WTC11 (cell line): ENCODE measurements around the gene OR2T12. TPM values are rescaled to one million over a fixed set of nuclear protein-coding genes. Genes with fewer than 3 reads are reported as not detected.
"Not testable (repeated sequence)": the region's sequence is repeated elsewhere in the genome, so short reads cannot be mapped to it uniquely, and the experiment has no call there.

Source experiments
- ATAC-seq: fragments of 200-7000 bp; cut with Tn5 transposase; 2 replicates; pipeline ENCODE4 v1.10.0; 2021; ENCODE audit warnings: mild to moderate bottlenecking, moderate library complexity
- CTCF ChIA-PET: fragments of 300-600 bp; sonication (Branson Sonifier 250); formaldehyde crosslinking; loops from one replicate; lab custom pipeline; 2021; ENCODE audit warnings: antibody characterized with exemption; lab: Charles Lee
- POLR2A ChIA-PET: fragments of 350-600 bp; sonication (Branson Sonifier 250); formaldehyde crosslinking; loops from one replicate; lab custom pipeline; 2021; ENCODE audit warnings: antibody characterized with exemption; lab: Charles Lee
- DNase-seq: peaks from one replicate; pipeline ENCODE4 v3.0.0; 2021; ENCODE audit warnings: low spot score
- H3K27ac Mint-ChIP-seq: 2 replicates; pipeline ENCODE4 v1.8.0; 2021; ENCODE audit warnings: mixed read lengths
- H3K27me3 Mint-ChIP-seq: 2 replicates; pipeline ENCODE4 v1.8.0; 2021; ENCODE audit warnings: low read depth, mild to moderate bottlenecking, moderate library complexity, mixed read lengths
- H3K36me3 Mint-ChIP-seq: 2 replicates; pipeline ENCODE4 v1.8.0; 2021; ENCODE audit warnings: mixed read lengths
- H3K4me1 Mint-ChIP-seq: 2 replicates; pipeline ENCODE4 v1.8.0; 2022; ENCODE audit warnings: mixed read lengths
- H3K4me3 Mint-ChIP-seq: 2 replicates; pipeline ENCODE4 v1.8.0; 2021; ENCODE audit warnings: mild to moderate bottlenecking, moderate library complexity, mixed read lengths
- H3K9me3 Mint-ChIP-seq: 2 replicates; pipeline ENCODE4 v1.8.0; 2021; ENCODE audit warnings: mixed read lengths
- ARID4B ChIP-seq: sonication (generic); formaldehyde crosslinking; IDR thresholded peaks from 2 replicates; pipeline ENCODE4 v1.8.0; 2023; ENCODE audit warnings: missing genetic modification reagents, mild to moderate bottlenecking, borderline replicate concordance
- CBFB ChIP-seq: sonication (generic); formaldehyde crosslinking; IDR thresholded peaks from 2 replicates; pipeline ENCODE4 v1.8.1; 2022; ENCODE audit warnings: mild to moderate bottlenecking, low read depth, missing genetic modification reagents
- CDX4 ChIP-seq: fragments of 250-450 bp; sonication (Bioruptor Pico); IDR thresholded peaks from 2 replicates; pipeline ENCODE4 v1.9.0; 2021; ENCODE audit warnings: moderate library complexity, mild to moderate bottlenecking, inconsistent platforms, borderline replicate concordance
- ESRRA ChIP-seq: sonication (generic); formaldehyde crosslinking; IDR thresholded peaks from 2 replicates; pipeline ENCODE4 v1.8.1; 2022; ENCODE audit warnings: mild to moderate bottlenecking, missing genetic modification reagents, borderline replicate concordance
- NFE2L1 ChIP-seq: sonication (generic); formaldehyde crosslinking; IDR thresholded peaks from 2 replicates; pipeline ENCODE4 v1.8.1; 2023; ENCODE audit warnings: missing genetic modification reagents
- NFYB ChIP-seq: sonication (generic); formaldehyde crosslinking; conservative IDR thresholded peaks from 2 replicates; pipeline ENCODE4 v1.8.0; 2022; ENCODE audit warnings: low read depth, missing genetic modification reagents
- TCF7 ChIP-seq: sonication (generic); formaldehyde crosslinking; IDR thresholded peaks from 2 replicates; pipeline ENCODE4 v1.8.0; 2022; ENCODE audit warnings: mild to moderate bottlenecking, low read depth, missing genetic modification reagents, moderate library complexity
- ZBTB43 ChIP-seq: sonication (generic); formaldehyde crosslinking; IDR thresholded peaks from 2 replicates; pipeline ENCODE4 v1.8.1; 2023; ENCODE audit warnings: mild to moderate bottlenecking, missing genetic modification reagents
- ZNF121 ChIP-seq: sonication (generic); formaldehyde crosslinking; IDR thresholded peaks from 2 replicates; pipeline ENCODE4 v1.8.0; 2023; ENCODE audit warnings: missing genetic modification reagents
- total RNA-seq: library from RNA; stranded (reverse); gene quantifications from 3 replicates; pipeline ENCODE4 v1.2.3, GENCODE V29; 2021
- TF ChIP-seq, protein P1 (sequence below): sonication (generic); formaldehyde crosslinking; IDR thresholded peaks from 2 replicates; pipeline ENCODE4 v1.8.0; 2022; ENCODE audit warnings: mild to moderate bottlenecking, missing genetic modification reagents
- TF ChIP-seq, protein P2 (sequence below): fragments of 200-600 bp; IDR thresholded peaks from 2 replicates; pipeline ENCODE4 v1.8.0; 2022; ENCODE audit warnings: antibody characterized with exemption
- TF ChIP-seq, protein P3 (sequence below): sonication (generic); formaldehyde crosslinking; IDR thresholded peaks from 2 replicates; pipeline ENCODE4 v1.8.1; 2023; ENCODE audit warnings: mild to moderate bottlenecking, missing genetic modification reagents

Gene OR2T12
- total RNA-seq, 1 experiment from 2014 or later = not detected

DNA sequence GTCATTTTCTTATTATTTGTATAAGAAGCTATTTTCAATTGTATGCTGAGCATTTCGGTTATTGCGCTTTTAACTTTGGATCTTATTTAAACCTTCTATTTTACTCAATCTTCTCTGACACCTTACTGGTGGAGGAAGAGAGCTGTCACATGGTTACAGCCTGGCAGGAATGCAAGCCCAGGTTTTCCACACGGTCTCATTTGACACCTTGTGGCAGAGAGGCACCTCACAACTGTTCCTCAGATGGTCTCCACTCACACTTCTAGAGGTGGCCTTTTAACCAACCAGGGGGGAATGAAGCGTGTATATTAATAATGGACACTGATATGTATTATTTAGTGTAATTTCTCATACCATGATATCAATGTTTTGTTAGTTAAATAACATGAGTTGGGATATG is 35.0 kb downstream of the OR2T12 start:
- H3K4me1 Mint-ChIP-seq = no peaks in the 10 kb centered on the region
- CTCF ChIA-PET = no interaction called here
- H3K27ac Mint-ChIP-seq = no peak overlapping the region
- peaks cover 74% of the 10 kb centered on the region for H3K9me3 Mint-ChIP-seq
- H3K4me3 Mint-ChIP-seq = no peak overlapping the region
- ATAC-seq = no peak
- TF ChIP-seq, protein P1, sequence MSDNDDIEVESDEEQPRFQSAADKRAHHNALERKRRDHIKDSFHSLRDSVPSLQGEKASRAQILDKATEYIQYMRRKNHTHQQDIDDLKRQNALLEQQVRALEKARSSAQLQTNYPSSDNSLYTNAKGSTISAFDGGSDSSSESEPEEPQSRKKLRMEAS = no peak
- TF ChIP-seq ZBTB43 (CRISPR knock-in tag) (no peak), CDX4 (CRISPR knock-in tag) (no peak), CBFB (CRISPR knock-in tag) (no peak), NFE2L1 (CRISPR knock-in tag) (no peak), ARID4B (CRISPR knock-in tag) (no peak), ZNF121 (CRISPR knock-in tag) (no peak), TCF7 (CRISPR knock-in tag) (no peak), ESRRA (CRISPR knock-in tag) (no peak)
- TF ChIP-seq, protein P2, sequence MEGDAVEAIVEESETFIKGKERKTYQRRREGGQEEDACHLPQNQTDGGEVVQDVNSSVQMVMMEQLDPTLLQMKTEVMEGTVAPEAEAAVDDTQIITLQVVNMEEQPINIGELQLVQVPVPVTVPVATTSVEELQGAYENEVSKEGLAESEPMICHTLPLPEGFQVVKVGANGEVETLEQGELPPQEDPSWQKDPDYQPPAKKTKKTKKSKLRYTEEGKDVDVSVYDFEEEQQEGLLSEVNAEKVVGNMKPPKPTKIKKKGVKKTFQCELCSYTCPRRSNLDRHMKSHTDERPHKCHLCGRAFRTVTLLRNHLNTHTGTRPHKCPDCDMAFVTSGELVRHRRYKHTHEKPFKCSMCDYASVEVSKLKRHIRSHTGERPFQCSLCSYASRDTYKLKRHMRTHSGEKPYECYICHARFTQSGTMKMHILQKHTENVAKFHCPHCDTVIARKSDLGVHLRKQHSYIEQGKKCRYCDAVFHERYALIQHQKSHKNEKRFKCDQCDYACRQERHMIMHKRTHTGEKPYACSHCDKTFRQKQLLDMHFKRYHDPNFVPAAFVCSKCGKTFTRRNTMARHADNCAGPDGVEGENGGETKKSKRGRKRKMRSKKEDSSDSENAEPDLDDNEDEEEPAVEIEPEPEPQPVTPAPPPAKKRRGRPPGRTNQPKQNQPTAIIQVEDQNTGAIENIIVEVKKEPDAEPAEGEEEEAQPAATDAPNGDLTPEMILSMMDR = no peak
- TF ChIP-seq, protein P3, sequence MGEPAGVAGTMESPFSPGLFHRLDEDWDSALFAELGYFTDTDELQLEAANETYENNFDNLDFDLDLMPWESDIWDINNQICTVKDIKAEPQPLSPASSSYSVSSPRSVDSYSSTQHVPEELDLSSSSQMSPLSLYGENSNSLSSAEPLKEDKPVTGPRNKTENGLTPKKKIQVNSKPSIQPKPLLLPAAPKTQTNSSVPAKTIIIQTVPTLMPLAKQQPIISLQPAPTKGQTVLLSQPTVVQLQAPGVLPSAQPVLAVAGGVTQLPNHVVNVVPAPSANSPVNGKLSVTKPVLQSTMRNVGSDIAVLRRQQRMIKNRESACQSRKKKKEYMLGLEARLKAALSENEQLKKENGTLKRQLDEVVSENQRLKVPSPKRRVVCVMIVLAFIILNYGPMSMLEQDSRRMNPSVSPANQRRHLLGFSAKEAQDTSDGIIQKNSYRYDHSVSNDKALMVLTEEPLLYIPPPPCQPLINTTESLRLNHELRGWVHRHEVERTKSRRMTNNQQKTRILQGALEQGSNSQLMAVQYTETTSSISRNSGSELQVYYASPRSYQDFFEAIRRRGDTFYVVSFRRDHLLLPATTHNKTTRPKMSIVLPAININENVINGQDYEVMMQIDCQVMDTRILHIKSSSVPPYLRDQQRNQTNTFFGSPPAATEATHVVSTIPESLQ (CRISPR knock-in tag) = no peak
- TF ChIP-seq, all 79 proteins: peak for 0
- peaks cover 3% of the 10 kb centered on the region for H3K27me3 Mint-ChIP-seq
- POLR2A ChIA-PET = no interaction called here
- no peak for DNase-seq
- peaks cover 53% of the 10 kb centered on the region for H3K36me3 Mint-ChIP-seq

DNA sequence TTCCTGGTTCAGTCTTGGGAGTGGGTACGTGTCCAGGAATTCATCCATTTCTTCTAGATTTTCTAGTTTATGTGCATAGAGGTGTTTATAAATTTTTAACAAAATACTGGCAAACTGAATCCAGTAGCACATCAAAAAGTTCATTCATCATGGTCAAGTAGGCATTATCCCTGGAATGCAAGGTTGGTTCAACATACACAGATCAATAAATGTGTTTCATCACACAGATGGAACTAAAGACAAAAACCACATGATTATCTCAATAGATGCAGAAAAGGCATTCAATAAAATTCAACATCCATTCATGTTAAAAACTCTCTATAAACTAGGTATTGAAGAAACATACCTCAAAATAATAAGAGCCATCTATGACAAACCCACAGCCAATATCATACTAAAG is 43.9 kb downstream of the OR2T12 start:
- DNase-seq, H3K27ac Mint-ChIP-seq, ATAC-seq, CTCF ChIA-PET, H3K4me3 Mint-ChIP-seq, POLR2A ChIA-PET, H3K4me1 Mint-ChIP-seq, H3K27me3 Mint-ChIP-seq: not testable (repeated sequence)
- peaks cover 49% of the 10 kb centered on the region for H3K36me3 Mint-ChIP-seq
- peaks cover 62% of the 10 kb centered on the region for H3K9me3 Mint-ChIP-seq

- Mint-ChIP-seq H3K9me3 (peaks cover 74% of the 10 kb centered on the region), H3K27me3 (peaks cover 2% of the 10 kb centered on the region; the same call in 1 of the 2 replicates), H3K36me3 (peaks cover 59% of the 10 kb centered on the region), H3K27ac (no peak overlapping the region), H3K4me1 (no peaks in the 10 kb centered on the region), H3K4me3 (no peak overlapping the region)
- ChIA-PET CTCF (no interaction called here), POLR2A (no interaction called here)
- peak; percentile 79 for ATAC-seq
- no peak for DNase-seq
- TF ChIP-seq, protein P2 = peak; percentile 37; the same call in 1 of the 2 replicates
- TF ChIP-seq CBFB (CRISPR knock-in tag) = no peak
- TF ChIP-seq NFYB = no peak
Observed at GRCh38 chr1:248243204-248243603, 60.0 kb downstream of the OR2T12 start.
